Measurements from ENCODE around the gene LAGE3.

The LAGE3 gene, protein sequence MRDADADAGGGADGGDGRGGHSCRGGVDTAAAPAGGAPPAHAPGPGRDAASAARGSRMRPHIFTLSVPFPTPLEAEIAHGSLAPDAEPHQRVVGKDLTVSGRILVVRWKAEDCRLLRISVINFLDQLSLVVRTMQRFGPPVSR

DNA sequence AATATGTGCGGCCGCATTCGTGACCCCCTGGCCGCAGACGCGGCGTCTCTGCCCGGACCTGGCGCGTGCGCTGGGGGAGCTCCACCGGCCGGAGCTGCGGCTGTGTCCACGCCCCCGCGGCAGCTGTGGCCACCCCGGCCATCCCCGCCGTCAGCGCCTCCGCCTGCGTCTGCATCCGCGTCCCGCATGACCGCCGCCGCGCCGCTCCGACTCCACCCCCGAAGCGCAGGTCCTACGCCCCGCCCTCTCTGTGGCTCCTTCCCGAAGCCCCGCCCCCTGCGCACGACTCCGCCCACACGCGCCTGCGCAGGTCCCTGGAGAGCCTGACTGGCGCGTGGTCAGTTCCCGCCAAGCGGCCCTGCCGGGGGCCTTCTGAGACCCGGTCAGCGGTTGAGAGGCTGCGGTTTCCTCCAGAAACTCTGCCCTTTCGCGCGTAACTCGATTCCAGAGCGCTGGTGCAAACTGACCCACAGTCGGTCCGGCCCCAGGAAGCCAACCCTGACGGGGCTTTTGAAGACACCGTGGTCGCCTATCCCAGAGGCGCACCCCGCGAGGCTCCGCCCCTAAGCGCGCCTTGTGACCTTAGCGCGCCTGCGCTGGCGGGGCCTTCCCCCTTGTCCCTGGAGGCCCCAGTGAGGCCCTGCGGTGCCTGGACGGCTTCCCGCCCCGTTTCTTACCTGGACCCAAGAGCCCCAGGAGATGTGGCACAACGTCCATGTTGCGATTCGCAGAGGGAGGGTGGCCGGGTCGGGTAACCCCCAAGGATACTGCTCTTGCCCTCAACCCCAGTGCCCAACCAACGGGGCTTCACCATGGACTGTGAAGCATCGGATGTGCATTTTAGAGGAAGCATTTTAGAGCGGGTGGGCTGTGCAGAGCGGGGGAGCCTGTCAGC is at the start of gene LAGE3:
TSS of gene LAGE3 (minus strand) at position 554 of the 895 bp plus-strand sequence. CDS start at position 188, 366 bp downstream.
- DNase-seq (ENCODE audit: low read depth, low spot score) = peak; percentile 96

DNA sequence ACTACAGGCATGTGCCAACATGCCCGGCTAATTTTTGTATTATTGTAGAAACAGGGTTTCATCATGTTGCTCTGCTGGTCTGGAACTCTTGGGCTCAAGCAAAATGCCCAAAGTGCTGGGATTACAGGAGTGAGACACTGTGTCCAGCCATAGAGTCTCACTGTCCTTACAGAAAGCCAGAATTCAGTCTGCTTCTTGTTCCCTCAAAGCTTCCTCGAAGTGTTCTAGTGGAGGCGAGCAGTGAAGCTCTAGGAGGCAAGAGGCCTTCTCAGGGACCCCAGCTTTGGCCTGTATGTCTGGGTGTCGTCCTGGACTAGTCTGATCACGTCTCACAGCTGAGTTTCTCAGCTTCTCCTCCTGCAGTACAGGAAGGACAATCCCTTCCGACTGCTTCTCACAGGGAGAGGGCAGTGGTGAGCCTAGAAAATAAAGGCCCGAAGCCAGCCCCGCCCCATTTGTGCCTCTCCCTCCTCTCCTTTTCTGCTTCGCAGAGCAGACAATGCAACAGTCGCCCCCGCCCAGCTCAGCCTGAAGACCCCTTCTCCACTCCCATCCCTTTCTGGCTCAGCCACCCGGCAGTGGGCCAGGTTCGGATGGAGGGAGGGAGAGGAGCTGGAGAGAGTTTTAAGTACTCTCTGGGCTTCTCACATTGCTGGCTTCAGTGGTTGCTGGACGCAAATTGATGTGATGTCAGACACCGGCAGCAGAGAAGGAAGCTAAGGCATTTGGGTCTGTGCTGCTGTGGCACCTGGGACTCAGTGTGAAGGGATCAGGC is 48.0 kb upstream of the LAGE3 start:
- DNase-seq (ENCODE audit: low read depth, low spot score) = peak; percentile 96

DNA sequence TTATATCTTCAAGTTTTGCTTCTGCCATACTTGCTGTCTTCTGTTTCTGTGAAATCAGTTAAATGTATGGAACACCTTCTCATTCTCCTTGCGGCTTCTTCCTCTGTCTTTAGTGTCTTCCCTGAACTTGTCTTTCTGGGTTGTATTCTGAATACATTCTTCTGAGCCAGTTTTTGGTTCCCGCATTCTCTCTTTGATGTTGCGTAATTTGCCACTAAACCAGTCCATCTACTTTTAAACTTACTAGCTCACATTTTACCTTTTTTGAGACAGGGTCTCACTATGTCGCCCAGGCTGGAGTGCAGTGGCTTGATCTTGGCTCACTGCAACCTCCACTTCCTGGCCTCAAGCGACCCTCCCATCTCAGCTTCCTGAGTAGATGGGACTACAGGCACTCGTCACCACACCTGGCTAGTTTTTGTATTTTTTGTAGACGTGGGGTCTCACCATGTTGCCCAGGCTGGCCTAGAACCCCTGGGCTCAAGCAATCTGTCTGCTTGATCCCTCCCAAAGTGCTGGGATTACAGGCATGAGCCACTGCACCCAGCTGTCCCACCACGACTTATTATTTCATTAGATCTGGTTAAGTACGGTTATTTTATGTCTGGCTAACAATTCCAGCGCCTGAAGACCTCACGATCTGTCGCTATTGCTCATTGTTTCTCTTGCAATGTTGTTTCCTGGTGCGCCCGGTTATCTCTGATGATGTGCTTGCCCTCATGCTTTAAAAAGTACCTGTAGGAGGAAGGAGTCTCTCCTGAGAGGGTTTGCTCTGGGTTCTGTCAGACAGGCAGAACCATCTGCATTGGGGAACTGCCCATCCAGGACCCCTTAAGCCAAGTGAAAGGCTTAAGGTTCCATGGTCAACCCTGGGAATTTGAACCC is 46.8 kb upstream of the LAGE3 start:
- peak; percentile 40 for DNase-seq (ENCODE audit: low read depth, low spot score)

DNA sequence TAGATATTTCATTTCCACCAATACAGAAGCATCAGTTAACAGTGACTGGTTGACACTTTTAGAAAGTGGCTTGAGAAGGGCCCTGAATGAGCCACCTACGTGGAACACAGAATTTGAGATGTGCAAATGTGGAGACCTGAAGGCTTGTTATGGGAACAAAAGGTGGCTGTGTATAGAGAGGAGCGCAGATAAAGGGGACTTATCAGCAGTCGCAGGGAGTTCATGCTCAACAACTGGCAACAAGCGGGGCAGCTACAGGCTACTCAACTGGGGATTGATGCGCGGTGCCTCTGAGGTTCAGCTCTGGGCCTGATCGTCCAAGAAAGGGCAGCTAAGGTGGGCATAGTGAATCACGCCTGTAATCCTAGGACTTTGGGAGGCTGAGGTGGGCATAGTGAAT is 40.3 kb upstream of the LAGE3 start:
- DNase-seq (ENCODE audit: low read depth, low spot score) = no peak

DNA sequence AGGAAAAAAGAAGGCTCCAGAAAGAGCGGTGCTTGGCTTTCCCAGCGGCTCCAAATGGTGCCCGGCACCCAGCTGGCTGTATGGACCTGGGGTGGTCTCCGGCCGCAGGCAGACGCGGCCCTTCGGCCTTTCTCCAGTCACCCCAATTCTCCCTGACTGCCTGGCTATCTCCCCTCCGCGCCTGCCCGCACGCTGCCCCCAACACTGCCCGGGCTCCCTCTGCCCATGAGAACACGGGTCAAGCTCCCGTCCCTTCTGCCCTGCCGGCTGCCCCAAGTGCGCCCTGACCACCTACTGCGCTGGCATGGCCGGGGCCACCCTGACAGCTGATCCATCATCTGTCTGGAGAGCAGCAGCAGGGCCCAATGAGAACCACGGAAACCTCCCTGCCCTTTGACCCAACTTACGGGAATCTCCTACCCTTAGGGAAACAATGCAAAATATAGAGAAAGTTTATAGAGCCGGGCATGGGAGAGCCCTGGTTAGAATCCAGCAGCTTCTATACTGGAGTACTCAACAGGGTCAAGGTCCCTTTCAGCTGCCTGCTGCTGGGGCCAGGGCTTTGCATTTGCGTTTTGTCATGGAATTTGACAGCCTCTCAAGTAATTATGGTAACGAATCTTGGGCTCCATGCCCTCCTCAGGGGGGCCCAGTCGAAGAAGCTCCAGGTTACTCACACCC is 38.2 kb upstream of the LAGE3 start:
- peak; percentile 82 for DNase-seq (ENCODE audit: low read depth, low spot score)

DNA sequence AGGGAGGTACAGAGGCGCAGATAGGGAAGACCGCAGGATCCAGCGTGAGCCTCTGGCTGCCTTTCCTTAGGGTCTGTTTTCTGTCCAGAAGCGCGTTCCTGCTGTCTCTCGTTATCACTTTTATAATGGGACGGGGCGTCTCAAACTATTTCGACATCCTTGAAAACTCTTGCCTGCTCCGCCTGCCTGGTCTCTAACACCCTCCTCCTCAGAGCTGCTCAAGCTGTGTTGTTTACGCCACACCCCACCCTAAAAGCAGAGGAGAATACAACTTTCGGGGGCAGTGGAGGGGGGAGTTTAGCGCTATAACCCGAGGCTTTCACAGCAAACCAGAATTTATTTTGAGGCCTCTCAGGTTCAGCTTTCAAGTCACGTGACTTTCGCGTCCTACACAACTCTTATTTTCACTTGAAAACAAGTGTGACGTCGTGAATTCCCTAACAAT is 37.6 kb upstream of the LAGE3 start:
- DNase-seq (ENCODE audit: low read depth, low spot score) = peak; percentile 94

DNA sequence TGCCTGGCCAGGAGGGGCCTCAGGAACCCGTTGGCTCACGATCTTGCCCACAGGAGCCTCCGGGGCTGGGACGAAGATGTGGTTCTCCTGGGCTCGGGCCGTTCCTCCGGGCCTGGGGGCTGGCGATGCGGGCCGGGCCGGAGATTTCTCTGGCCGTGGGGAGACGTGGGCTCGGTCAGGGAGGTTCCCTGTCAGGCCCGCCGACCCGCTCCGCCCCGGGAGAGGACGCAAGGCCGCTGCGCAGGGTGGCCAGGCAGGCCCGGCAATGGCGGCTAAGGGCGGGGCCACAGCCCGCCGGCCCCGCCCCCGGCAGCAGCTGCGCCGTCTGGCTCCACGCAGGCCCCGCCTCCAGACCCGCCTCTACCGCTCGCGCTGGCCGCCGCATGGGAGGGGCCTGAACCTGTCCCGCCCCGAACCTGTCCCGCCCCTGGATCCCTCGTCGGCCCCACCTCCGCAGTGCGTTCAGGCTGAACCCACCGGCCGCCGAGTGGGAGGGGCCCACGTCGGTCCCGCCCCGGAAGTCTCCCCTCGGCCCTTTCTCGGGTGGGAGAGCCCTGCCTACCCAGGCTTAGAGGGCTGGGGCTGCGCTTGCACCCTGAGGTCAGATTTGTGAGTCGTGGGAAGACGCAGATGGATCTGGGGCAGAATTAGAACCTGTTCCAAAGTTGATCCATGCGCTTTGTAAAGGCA is 37.0 kb upstream of the LAGE3 start, which contains the start of gene FAM3A:
TSS of gene FAM3A (minus strand) at position 267 of the 690 bp plus-strand sequence. CDS start 460 bp downstream, outside the sequence.
- DNase-seq (ENCODE audit: low read depth, low spot score) = peak; percentile 96

DNA sequence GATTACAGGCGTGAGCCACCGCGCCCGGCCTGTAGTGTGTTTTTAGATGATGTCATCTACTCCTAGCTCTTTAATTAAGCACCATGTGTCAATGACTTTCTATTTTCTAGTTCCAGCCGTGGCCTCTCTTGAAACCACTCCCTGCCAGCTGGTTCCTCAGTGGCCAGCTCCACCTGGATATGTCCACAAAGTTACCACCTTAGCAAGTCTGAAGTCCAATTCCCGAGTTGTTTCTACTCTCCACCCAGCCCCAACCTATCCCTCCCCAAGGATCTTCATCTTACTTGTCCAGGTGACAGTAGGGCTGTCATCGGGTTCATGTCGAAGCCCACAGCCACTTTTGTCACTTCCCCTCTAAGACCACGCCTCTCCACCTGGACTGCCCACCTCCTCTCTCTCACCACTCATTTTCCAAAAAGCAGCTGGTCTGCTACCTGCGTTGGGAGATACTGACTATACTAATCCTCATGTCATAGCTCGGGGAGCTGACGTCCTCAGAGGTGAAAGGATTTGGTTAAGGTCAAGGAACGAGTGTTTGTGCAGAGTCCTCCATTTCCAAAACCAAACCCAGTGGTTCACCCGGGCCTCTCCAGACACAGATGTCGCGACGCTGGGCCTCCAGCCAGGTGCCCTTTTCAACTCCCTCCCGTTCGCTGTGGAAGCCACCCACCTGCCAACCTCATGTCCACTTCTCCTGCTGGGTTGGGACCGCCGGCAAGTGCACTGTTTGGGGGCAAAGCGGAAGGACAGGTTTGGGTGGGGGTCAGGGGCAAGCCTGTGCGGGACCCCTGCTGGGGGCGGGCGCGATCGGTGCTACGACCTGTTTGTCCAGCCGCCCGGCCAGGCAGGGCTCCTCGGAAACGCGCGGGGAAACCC is 36.2 kb upstream of the LAGE3 start:
- DNase-seq (ENCODE audit: low read depth, low spot score) = peak; percentile 32

DNA sequence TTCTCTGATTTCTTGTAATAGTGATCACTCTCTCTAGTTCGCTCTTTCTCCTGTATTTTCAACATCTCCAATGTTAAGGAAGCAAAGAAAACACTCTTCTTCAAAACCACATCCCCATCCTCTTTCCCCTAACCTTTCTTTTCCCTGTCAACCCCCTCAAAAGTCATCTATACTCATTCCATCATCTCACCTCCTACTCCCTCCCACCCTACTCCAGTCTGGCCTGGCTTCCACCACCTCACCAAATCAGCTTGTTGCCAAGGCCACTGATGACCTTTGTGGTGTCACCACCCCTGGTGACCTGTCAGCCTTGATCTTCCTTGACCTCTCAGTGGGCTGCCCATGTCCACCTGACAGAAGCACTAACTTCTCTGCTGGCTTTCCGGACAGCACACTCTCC is 34.6 kb upstream of the LAGE3 start:
- DNase-seq (ENCODE audit: low read depth, low spot score) = no peak

DNA sequence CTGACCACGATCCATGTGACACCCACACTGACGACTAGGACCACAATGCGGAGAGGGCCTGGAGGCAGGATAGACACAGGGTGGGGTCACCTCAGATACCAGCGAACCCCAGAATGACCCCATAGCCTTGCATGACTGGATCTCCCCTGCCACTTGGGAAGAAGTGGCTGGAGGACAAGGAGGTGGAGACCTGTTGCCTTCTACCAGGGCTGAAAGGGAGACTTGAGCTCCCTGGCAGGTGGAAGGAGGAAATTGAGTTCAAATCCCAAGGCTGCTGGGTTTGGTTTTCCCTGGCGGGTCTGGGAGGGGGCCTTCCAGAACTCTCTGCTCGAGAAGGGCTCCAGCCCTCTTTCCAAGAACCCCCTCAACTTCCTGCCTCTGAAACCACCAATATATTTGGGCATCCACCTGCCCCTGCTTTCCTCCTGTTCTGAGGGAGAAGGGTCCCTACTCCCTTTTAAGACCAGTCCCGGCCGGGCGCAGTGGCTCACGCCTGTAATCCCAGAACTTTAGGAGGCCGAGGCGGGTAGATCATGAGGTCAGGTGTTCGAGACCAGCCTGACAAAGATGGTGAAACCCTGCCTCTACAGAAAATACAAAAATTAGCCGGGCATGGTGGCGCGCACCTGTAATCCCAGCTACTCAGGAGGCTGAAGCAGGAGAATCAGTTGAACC is 33.9 kb upstream of the LAGE3 start:
- DNase-seq (ENCODE audit: low read depth, low spot score) = no peak

DNA sequence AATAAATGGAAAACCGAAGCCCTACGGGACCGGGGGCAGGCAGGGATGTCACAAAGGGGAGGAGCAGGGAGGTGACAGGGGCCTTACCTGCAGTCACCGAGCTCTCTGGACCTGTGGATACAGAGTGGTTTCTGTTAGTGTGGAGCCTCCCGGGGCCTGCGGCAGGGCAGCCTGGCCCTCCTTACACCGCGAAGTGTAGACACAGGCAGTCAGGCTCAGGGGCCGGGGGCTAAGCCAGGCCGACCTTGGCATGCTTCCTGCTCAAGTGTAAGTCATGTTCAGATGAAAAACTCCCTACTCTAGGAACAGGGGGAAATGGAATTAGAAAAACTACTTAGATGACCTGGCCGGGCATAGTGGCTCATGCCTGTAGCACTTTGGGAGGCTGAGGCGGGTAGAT is 32.7 kb upstream of the LAGE3 start:
- DNase-seq (ENCODE audit: low read depth, low spot score) = no peak

DNA sequence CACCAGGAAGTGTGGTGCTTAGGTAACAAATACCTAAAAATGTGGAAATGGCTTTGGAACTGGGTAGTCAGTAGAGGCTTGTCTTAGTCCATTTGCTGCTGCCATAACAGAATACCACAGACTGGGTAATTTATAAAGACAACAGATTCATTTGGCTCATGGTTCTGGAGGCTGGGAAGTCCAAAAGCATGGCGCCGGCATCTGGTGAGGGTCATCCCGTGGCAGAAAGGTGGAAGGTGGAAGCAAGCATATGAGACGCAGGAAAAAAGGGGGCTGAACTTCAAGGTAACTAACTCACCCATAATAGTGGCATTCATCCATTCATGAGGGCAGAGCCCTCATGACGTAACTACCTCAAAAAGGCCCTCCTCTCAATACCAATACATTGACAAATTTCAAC is 30.4 kb upstream of the LAGE3 start:
- no peak for DNase-seq (ENCODE audit: low read depth, low spot score)

DNA sequence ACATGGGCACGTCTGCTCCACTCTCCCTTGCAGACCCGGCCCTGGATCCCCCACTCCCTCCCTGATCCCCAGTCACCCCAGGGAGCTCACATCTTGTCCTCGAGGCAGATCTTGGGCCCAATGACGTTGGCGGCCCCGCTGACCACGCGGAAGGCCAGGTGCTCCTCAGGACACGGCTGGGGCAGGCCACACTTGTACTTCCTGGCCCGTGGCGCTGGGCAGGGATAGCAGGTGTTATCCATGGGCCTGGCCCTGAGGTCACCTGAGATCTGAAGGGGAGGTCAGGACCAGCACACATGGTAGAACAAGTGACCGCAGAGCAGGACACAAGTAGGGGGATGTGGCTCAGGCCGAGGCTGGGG is 29.3 kb upstream of the LAGE3 start:
- DNase-seq (ENCODE audit: low read depth, low spot score) = no peak

DNA sequence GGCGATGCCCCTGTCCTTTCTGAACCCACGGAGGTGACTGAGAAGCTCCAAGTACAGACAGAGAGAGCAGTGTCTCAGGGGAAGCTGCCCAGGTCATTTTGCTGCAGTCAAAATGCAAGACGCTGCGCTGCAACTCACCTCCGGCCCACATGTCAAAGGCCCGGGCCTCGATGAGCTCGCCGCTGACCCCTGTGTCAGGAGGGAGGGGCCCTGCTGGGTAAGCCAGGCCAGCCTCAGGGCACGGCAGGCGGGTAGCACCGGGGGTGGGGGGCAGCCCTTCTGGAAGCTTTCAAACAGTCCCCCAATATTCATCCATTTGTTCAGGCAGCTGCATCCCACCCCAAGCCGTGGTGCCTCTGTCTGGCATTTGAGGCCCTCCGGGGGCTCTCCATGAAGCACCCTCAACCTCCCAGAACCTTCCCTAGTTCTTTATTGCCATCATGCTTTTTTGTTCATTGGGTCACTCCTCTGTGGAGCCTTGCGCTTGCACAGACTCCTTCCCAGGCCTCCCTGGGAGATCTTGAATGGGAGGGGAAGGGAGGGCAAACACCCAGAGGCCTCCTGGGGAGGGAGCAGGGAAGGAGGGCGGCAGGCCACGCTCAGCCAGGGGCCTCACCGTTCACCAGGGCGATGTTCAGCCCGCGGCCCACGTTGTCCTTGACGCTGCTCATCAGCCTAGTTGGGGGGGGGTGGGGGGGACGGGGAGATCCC is 28.7 kb upstream of the LAGE3 start:
- no peak for DNase-seq (ENCODE audit: low read depth, low spot score)

DNA sequence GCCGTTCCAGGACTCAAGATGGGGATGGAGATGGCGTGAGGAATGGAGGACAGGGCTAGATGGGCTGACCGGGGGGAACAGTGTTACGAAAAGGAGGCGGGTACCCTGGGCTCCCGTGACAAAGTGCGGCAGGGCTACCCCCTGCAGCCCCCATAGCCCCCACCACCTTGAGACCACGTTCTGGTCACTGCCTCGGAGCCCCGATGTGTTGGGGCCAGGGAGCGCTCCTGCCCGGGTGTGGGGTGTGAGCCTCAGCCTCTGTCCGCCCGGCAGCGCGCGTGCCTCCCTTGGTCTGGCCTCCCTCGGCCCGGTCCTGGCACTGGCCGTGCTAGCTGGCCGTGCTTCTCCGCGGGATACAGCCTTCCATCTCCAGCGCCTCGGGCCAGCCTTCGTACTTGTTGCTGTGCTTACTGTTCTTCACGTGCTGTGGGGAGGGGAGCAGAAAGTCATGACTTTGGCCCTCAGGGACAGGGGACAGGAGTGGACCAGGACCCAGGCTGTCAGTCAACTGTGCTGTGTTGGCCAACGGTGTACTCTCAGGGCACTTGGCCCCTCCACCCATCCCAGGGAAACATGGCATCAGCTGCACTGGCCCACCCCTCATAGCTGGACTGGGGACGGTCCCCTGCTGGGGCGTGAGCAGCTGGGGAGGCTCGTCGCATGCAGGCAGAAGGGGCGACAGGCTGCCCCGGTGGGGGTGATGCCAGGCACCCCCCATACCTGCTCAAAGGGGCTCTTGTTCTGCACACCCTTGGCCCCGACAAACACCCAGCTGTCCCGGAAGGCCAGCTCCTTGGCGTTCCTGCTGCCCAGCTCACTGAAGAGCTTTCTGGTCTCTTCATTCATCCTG is 27.6 kb upstream of the LAGE3 start:
- DNase-seq (ENCODE audit: low read depth, low spot score) = no peak

DNA sequence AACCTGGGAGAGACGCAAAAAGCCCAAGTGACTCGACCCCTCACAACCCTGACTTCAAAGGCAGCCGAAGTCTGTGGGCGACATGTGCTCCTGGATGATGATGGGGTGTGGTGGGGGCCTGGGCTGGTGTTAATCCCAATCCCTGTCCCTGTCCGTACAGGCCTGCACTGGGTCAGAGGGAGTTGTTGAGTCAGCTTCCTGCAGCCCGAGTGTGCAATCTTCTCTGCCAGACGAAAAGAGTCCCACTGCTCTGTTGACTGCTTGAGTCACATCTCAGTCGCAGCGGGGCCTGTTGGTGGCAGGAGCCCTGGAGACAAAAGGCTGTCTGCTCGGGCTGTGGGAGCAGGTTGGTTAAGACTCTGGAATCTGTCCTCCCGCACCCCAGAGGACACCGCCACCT is 26.7 kb upstream of the LAGE3 start:
- peak; percentile 56 for DNase-seq (ENCODE audit: low read depth, low spot score)

DNA sequence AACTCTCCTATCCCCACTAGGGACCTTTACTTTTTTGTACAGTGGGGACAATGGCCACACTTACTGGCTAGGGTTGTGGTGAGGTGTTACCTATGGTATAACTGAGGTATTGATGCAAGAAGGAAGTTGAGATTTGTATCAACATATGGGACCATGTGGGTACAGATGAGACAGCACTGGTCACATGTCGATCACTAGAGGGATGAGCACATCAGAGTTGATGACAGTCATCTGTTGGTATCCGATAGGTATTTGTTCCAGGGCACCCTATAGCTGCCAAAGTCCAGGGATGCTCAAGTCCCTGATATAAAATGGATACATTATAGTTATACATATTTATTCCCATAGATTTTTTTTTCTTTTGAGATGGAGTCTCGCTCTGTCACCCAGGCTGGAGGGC is 23.9 kb upstream of the LAGE3 start:
- no peak for DNase-seq (ENCODE audit: low read depth, low spot score)
